Measurements from ENCODE around the gene SPEF2.

DNA sequence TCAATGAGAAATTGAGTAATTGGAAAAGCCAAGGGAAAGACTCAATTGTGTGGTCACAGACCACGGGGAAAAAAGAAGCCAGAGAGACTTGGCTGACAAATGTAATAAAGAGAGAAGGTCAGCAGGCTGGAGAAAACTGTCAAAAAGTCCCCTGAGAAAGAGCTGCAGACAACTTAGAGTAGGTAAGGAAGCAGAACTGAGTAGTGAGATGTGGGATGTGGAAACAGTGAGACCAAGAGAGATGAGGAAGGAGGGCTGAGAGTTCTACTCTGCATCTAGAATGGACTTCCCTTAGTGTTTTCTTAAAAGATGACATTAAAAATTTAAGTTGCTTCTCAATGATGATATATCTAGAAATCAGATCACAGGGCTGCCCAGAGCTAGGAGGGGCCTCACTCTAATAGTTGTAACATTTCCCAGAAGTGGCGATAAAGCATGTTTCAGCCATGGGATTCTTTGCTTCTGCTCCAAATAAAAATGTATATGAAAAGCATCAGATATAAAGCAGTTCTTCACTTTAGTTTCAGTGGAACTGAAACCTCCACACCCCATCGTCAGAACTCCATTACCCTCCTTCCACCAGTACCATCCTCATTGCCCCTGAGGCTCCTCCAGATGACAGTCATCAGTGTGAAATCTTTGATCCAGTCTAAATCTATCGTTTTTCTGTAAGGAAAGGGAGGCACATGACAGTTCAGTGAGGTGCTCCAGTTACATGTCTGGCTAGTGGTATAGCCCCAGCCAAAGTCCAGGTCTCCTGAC is 80.6 kb downstream of the SPEF2 start:
- TF ChIP-seq, protein P1, sequence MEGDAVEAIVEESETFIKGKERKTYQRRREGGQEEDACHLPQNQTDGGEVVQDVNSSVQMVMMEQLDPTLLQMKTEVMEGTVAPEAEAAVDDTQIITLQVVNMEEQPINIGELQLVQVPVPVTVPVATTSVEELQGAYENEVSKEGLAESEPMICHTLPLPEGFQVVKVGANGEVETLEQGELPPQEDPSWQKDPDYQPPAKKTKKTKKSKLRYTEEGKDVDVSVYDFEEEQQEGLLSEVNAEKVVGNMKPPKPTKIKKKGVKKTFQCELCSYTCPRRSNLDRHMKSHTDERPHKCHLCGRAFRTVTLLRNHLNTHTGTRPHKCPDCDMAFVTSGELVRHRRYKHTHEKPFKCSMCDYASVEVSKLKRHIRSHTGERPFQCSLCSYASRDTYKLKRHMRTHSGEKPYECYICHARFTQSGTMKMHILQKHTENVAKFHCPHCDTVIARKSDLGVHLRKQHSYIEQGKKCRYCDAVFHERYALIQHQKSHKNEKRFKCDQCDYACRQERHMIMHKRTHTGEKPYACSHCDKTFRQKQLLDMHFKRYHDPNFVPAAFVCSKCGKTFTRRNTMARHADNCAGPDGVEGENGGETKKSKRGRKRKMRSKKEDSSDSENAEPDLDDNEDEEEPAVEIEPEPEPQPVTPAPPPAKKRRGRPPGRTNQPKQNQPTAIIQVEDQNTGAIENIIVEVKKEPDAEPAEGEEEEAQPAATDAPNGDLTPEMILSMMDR (conservative IDR thresholded peaks at IDR 0.05), result no peak
- no peak for TF ChIP-seq EZH2 (IDR thresholded peaks at IDR 0.05; ENCODE audit: low read depth)
